Measurements from ENCODE around the gene SLC9A3.

The SLC9A3 gene

GRCh38 chr5:538271-538771 is 14.1 kb upstream of the SLC9A3 start:
- no peak for DNase-seq (ENCODE audit: low read depth)

- no peak for DNase-seq (ENCODE audit: low read depth)
These were observed 13.4 kb upstream of the SLC9A3 start for GRCh38 chr5:537621-538071.

GRCh38 chr5:537098-537497 is 12.8 kb upstream of the SLC9A3 start:
- no peak for DNase-seq (ENCODE audit: low read depth)

GRCh38 chr5:535846-536698 is 11.8 kb upstream of the SLC9A3 start:
- DNase-seq (ENCODE audit: low read depth), result no peak

GRCh38 chr5:534743-535671 is 10.8 kb upstream of the SLC9A3 start:
- DNase-seq (ENCODE audit: low read depth), result no peak

- no peak for DNase-seq (ENCODE audit: low read depth)
These were observed 9.9 kb upstream of the SLC9A3 start for GRCh38 chr5:533955-534742.

GRCh38 chr5:533243-533954 is 9.2 kb upstream of the SLC9A3 start:
- no peak for DNase-seq (ENCODE audit: low read depth)

- no peak for DNase-seq (ENCODE audit: low read depth)
These were observed 8.4 kb upstream of the SLC9A3 start for GRCh38 chr5:532521-533242.

GRCh38 chr5:531749-532315 is 7.6 kb upstream of the SLC9A3 start:
- no peak for DNase-seq (ENCODE audit: low read depth)

- no peak for DNase-seq (ENCODE audit: low read depth)
These were observed 7.0 kb upstream of the SLC9A3 start for GRCh38 chr5:531101-531748.

- DNase-seq (ENCODE audit: low read depth), result no peak
These were observed 6.0 kb upstream of the SLC9A3 start for GRCh38 chr5:530001-530955.

GRCh38 chr5:528629-529511 is 4.6 kb upstream of the SLC9A3 start:
- no peak for DNase-seq (ENCODE audit: low read depth)

- DNase-seq (ENCODE audit: low read depth), result no peak
These were observed 3.7 kb upstream of the SLC9A3 start for GRCh38 chr5:527646-528628.

- no peak for DNase-seq (ENCODE audit: low read depth)
These were observed 2.3 kb upstream of the SLC9A3 start for GRCh38 chr5:526456-527088.

- DNase-seq (ENCODE audit: low read depth), result no peak
These were observed 1.7 kb upstream of the SLC9A3 start for GRCh38 chr5:525916-526315.
